Esophagus (tissue), 2 donors: Measurements from ENCODE around the gene TENT4B. TPM values are rescaled to one million over a fixed set of nuclear protein-coding genes. Genes with fewer than 3 reads are reported as not detected.

Experiments
- H3K27ac ChIP-seq, 2 donors: one replicate each; pipeline ENCODE4 v1.5.1; 2013; ENCODE audit warnings: low read depth in 2 of 2, mild to moderate bottlenecking in 2 of 2, inconsistent platforms in 1 of 2, low read length in 1 of 2, moderate library complexity in 1 of 2
- H3K27me3 ChIP-seq, 2 donors: one replicate each; pipeline ENCODE4 v1.6.1; 2013; ENCODE audit warnings: low read length in 2 of 2, control low read depth in 1 of 2, mild to moderate bottlenecking in 1 of 2; ENCODE audit not compliant: insufficient read depth in 2 of 2, control insufficient read depth in 1 of 2
- H3K36me3 ChIP-seq, 2 donors: one replicate each; pipeline ENCODE4 v1.6.1; 2013; ENCODE audit warnings: low read length in 1 of 2; ENCODE audit not compliant: control insufficient read depth in 2 of 2, insufficient read depth in 2 of 2
- H3K4me1 ChIP-seq, 2 donors: one replicate each; pipeline ENCODE4 v1.6.1; 2013; ENCODE audit warnings: low read length in 1 of 2; ENCODE audit not compliant: control insufficient read depth in 2 of 2, insufficient read depth in 2 of 2
- H3K4me3 ChIP-seq, 2 donors: one replicate each; pipeline ENCODE4 v1.5.1; 2013; ENCODE audit warnings: low read length in 2 of 2, mild to moderate bottlenecking in 2 of 2, low read depth in 1 of 2, moderate library complexity in 1 of 2
- H3K9me3 ChIP-seq, 2 donors: one replicate each; pipeline ENCODE4 v1.6.1; 2013; ENCODE audit warnings: mild to moderate bottlenecking in 2 of 2, low read depth in 1 of 2, low read length in 1 of 2, moderate library complexity in 1 of 2; ENCODE audit not compliant: control insufficient read depth in 2 of 2, insufficient read depth in 1 of 2
- WGBS, 2 donors: extraction: QIAGEN DNeasy Blood & Tissue Kit; methylation state at CpG; one replicate each; pipeline ENCODE4 v1.1.7; 2013; 5-methylcytosine and 5-hydroxymethylcytosine counted together
- polyA plus RNA-seq, 2 donors: library from polyadenylated mRNA; stranded (reverse); fragments of 200-250 nt; gene quantifications; one replicate each; pipeline ENCODE4 v1.2.3, GENCODE V29; 2013
- donor health status: healthy with polysubstance abuse.
- donor health status: Bipolar disorder and iron deficiency.

The TENT4B gene
- polyA plus RNA-seq, 2 donors: 2.6 to 3.0 TPM

GRCh38 chr16:50190292-50190691 is 37.2 kb downstream of the TENT4B start:
- H3K27ac ChIP-seq: no peak overlapping the region
- no peak overlapping the region for H3K4me3 ChIP-seq
- 78 to 82% methylated on average over 2 of the region's 2 CpGs for WGBS, 2 donors
- H3K36me3 ChIP-seq: no peaks in the 10 kb centered on the region
- peaks cover 2 to 4% of the 10 kb centered on the region in 2 donors for H3K4me1 ChIP-seq
- no peaks in the 10 kb centered on the region for H3K9me3 ChIP-seq
- H3K27me3 ChIP-seq: no peaks in the 10 kb centered on the region

GRCh38 chr16:50192386-50193050 is 39.4 kb downstream of the TENT4B start:
- WGBS, 2 donors: 92 to 96% methylated on average over 2 of the region's 2 CpGs
- peaks cover 2 to 4% of the 10 kb centered on the region in 2 donors for H3K4me1 ChIP-seq
- no peaks in the 10 kb centered on the region for H3K36me3 ChIP-seq

GRCh38 chr16:50193594-50193993 is 40.5 kb downstream of the TENT4B start:
- Histone ChIP-seq H3K4me1 (peaks cover 2% of the 10 kb centered on the region in 2 donors), H3K36me3 (no peaks in the 10 kb centered on the region), H3K9me3 (no peaks in the 10 kb centered on the region), H3K27ac (no peak overlapping the region), H3K27me3 (no peaks in the 10 kb centered on the region), H3K4me3 (no peak overlapping the region)
- WGBS, 2 donors: 81 to 84% methylated on average over 5 of the region's 5 CpGs

More at GRCh38 chr16:50192386-50193050, 39.4 kb downstream of the TENT4B start:
- no peaks in the 10 kb centered on the region for H3K9me3 ChIP-seq
- no peak overlapping the region for H3K4me3 ChIP-seq
- no peak overlapping the region for H3K27ac ChIP-seq
- H3K27me3 ChIP-seq: no peaks in the 10 kb centered on the region

GRCh38 chr16:50195276-50195675 is 42.2 kb downstream of the TENT4B start:
- no peaks in the 10 kb centered on the region for H3K36me3 ChIP-seq
- H3K27ac ChIP-seq: no peak overlapping the region
- peaks cover 0 to 2% of the 10 kb centered on the region in 2 donors for H3K4me1 ChIP-seq
- H3K4me3 ChIP-seq: no peak overlapping the region
- WGBS, 2 donors: 15 to 28% methylated on average over 2 of the region's 2 CpGs
- no peaks in the 10 kb centered on the region for H3K27me3 ChIP-seq
- H3K9me3 ChIP-seq: no peaks in the 10 kb centered on the region

- no peak overlapping the region for H3K27ac ChIP-seq
- no peak overlapping the region for H3K4me3 ChIP-seq
- peaks cover 0 to 2% of the 10 kb centered on the region in 2 donors for H3K4me1 ChIP-seq
- H3K9me3 ChIP-seq: no peaks in the 10 kb centered on the region
- no peaks in the 10 kb centered on the region for H3K27me3 ChIP-seq
- no peaks in the 10 kb centered on the region for H3K36me3 ChIP-seq
- 92% methylated on average over 1 of the region's 1 CpG for WGBS, 2 donors
These were observed 42.6 kb downstream of the TENT4B start for GRCh38 chr16:50195756-50196155.

GRCh38 chr16:50197582-50197981 is 44.5 kb downstream of the TENT4B start:
- H3K9me3 ChIP-seq: no peaks in the 10 kb centered on the region
- H3K27me3 ChIP-seq: no peaks in the 10 kb centered on the region
- H3K4me3 ChIP-seq: no peak overlapping the region
- H3K4me1 ChIP-seq: peaks cover 0 to 2% of the 10 kb centered on the region in 2 donors
- no peak overlapping the region for H3K27ac ChIP-seq
- H3K36me3 ChIP-seq: no peaks in the 10 kb centered on the region
- 91 to 93% methylated on average over 7 of the region's 7 CpGs for WGBS, 2 donors

GRCh38 chr16:50198802-50199403 is 45.8 kb downstream of the TENT4B start:
- no peak overlapping the region for H3K4me3 ChIP-seq
- H3K27ac ChIP-seq: no peak overlapping the region
- WGBS, 2 donors: 61 to 64% methylated on average over 4 of the region's 4 CpGs
- no peaks in the 10 kb centered on the region for H3K4me1 ChIP-seq
- no peaks in the 10 kb centered on the region for H3K9me3 ChIP-seq
- H3K36me3 ChIP-seq: no peaks in the 10 kb centered on the region
- no peaks in the 10 kb centered on the region for H3K27me3 ChIP-seq

- 38 to 51% methylated on average over 3 of the region's 3 CpGs for WGBS, 2 donors
- H3K4me3 ChIP-seq: no peak overlapping the region
- H3K4me1 ChIP-seq: no peaks in the 10 kb centered on the region
- H3K27ac ChIP-seq: no peak overlapping the region
- no peaks in the 10 kb centered on the region for H3K9me3 ChIP-seq
- H3K27me3 ChIP-seq: no peaks in the 10 kb centered on the region
- no peaks in the 10 kb centered on the region for H3K36me3 ChIP-seq
These were observed 48.7 kb downstream of the TENT4B start for GRCh38 chr16:50201787-50202186.

GRCh38 chr16:50202926-50203624 is 50.0 kb downstream of the TENT4B start:
- Histone ChIP-seq H3K4me1 (no peaks in the 10 kb centered on the region), H3K4me3 (no peak overlapping the region), H3K36me3 (no peaks in the 10 kb centered on the region), H3K27ac (peak overlapping the region; percentile 34 to 37), H3K27me3 (no peaks in the 10 kb centered on the region), H3K9me3 (no peaks in the 10 kb centered on the region)
- 44 to 47% methylated on average over 5 of the region's 5 CpGs for WGBS, 2 donors
